Activated CD4-positive, alpha-beta T cell treated with anti-CD3 and anti-CD28 coated beads, Interleukin-2, amount 10 ng/mL, durations not matched to agents 24 days and 14 days (primary cell): Measurements from ENCODE around the gene APOBEC3B. TPM values are rescaled to one million over a fixed set of nuclear protein-coding genes. Genes with fewer than 3 reads are reported as not detected.
"Not testable (repeated sequence)": the region's sequence is repeated elsewhere in the genome, so short reads cannot be mapped to it uniquely, and the experiment has no call there.

ENCODE experiments used
- DNase-seq: peaks from one replicate; pipeline ENCODE4 v3.0.0; 2022
- H3K27ac Mint-ChIP-seq: one replicate; pipeline ENCODE4 v1.8.0; 2022; ENCODE audit warnings: mild to moderate bottlenecking, mixed read lengths
- H3K27me3 Mint-ChIP-seq: one replicate; pipeline ENCODE4 v1.8.0; 2022; ENCODE audit warnings: mixed read lengths
- H3K36me3 Mint-ChIP-seq: one replicate; pipeline ENCODE4 v1.8.0; 2022; ENCODE audit warnings: low read depth, mild to moderate bottlenecking, mixed read lengths
- H3K4me1 Mint-ChIP-seq: one replicate; pipeline ENCODE4 v1.8.0; 2021; ENCODE audit warnings: mixed read lengths
- H3K4me3 Mint-ChIP-seq: one replicate; pipeline ENCODE4 v1.8.0; 2022; ENCODE audit warnings: mild to moderate bottlenecking, moderate library complexity, mixed read lengths
- H3K9me3 Mint-ChIP-seq: one replicate; pipeline ENCODE4 v1.8.0; 2021; ENCODE audit warnings: mixed read lengths
- intact Hi-C: fragments of 100-400 bp; cut with micrococcal nuclease; formaldehyde crosslinking; loops from one replicate; pipeline ENCODE4 v1.15.1; 2023
- total RNA-seq: library from RNA; stranded (reverse); gene quantifications from 2 replicates; pipeline ENCODE4 v1.2.3, GENCODE V29; 2022

Gene APOBEC3B
- total RNA-seq, 1 donor from 2014 or later, result 25.4 TPM

GRCh38 chr22:38966380-38966702, 15.8 kb upstream of the APOBEC3B start:
- DNase-seq, result no peak
- no peak overlapping the region for H3K4me3 Mint-ChIP-seq
- no peaks in the 10 kb centered on the region for H3K36me3 Mint-ChIP-seq
- peaks cover 12% of the 10 kb centered on the region for H3K27me3 Mint-ChIP-seq
- intact Hi-C loops, result no loop called here
- peaks cover 21% of the 10 kb centered on the region for H3K4me1 Mint-ChIP-seq
- H3K27ac Mint-ChIP-seq, result no peak overlapping the region
- no peaks in the 10 kb centered on the region for H3K9me3 Mint-ChIP-seq

DNA sequence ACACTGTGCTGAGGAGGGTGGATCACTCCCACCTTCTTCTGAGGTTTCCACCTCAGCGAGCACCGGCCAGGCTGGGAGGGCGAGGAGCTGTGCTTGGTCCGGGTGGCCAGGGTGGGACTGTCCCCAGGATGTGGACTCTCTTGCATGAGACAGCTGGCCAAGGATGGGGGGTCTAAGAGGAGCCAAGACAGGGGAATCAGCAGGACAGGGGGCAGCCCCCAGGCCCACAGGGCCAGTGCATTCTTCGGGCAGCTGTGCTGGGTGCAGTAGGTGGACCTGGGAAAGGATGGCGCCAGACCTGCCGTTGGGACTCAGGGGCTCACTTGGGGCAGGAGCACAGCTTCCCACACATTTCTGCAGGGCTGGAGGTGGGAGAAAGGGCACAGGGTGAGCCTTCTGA, 15.2 kb upstream of the APOBEC3B start:
- H3K27ac Mint-ChIP-seq, result no peak overlapping the region
- no peak for DNase-seq
- H3K36me3 Mint-ChIP-seq, result no peaks in the 10 kb centered on the region
- peaks cover 13% of the 10 kb centered on the region for H3K27me3 Mint-ChIP-seq
- peaks cover 21% of the 10 kb centered on the region for H3K4me1 Mint-ChIP-seq
- no peaks in the 10 kb centered on the region for H3K9me3 Mint-ChIP-seq
- H3K4me3 Mint-ChIP-seq, result no peak overlapping the region
- intact Hi-C loops, result no loop called here

GRCh38 chr22:38967451-38968450, 14.4 kb upstream of the APOBEC3B start:
- intact Hi-C loops, result no loop called here

DNA sequence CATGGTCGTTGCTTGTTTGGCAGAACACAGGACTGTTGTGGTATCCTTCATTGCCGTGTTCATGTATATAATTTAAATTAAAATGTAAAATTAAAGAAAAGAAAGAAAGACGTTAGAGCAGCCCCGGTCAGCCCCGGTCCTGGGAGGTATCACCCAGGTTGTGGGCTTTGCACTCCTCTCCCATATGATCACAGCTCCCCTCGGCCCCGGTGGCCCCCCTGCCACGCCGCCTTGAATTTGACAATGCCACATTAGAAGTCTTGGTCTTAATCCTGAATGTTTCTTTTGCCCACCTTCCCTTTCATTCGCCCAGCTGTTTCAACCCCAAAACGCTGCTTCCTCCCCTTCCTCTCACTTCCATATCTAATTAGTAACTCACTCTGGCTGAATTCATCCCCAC, 13.3 kb upstream of the APOBEC3B start:
- H3K36me3 Mint-ChIP-seq, result no peaks in the 10 kb centered on the region
- peaks cover 16% of the 10 kb centered on the region for H3K27me3 Mint-ChIP-seq
- H3K4me1 Mint-ChIP-seq, result peaks cover 20% of the 10 kb centered on the region
- H3K9me3 Mint-ChIP-seq, result no peaks in the 10 kb centered on the region
- intact Hi-C loops, result no loop called here
- H3K4me3 Mint-ChIP-seq, result no peak overlapping the region
- H3K27ac Mint-ChIP-seq, result no peak overlapping the region
- DNase-seq, result no peak

More at GRCh38 chr22:38967451-38968450, 14.4 kb upstream of the APOBEC3B start:
- peaks cover 21% of the 10 kb centered on the region for H3K4me1 Mint-ChIP-seq
- H3K4me3 Mint-ChIP-seq, result no peak overlapping the region
- no peak for DNase-seq
- H3K27ac Mint-ChIP-seq, result no peak overlapping the region
- peaks cover 15% of the 10 kb centered on the region for H3K27me3 Mint-ChIP-seq
- no peaks in the 10 kb centered on the region for H3K36me3 Mint-ChIP-seq
- no peaks in the 10 kb centered on the region for H3K9me3 Mint-ChIP-seq

DNA sequence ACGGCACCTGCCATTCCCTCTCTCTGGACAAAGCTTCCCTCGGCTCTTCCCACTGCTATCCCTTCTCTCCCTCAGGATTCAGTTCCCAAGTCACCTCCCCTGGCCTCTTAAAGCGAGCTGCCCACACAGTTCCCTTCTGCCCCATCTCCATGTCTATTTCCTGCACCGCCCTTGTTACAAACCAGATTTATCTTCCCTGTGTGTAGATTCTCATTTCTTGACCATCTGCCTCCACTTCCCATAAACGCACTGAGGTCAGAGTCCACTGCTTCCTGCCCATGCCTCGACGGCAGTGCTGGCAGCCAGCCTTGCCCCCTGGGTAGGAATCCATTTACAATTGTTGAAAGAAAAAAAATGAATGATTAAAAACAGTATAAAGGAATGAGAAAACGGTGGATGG, 11.6 kb upstream of the APOBEC3B start:
- Mint-ChIP-seq H3K27me3 (peaks cover 16% of the 10 kb centered on the region), H3K36me3 (no peaks in the 10 kb centered on the region), H3K4me1 (peaks cover 19% of the 10 kb centered on the region), H3K4me3 (no peak overlapping the region), H3K27ac (no peak overlapping the region), H3K9me3 (no peaks in the 10 kb centered on the region)
- no peak for DNase-seq
- intact Hi-C loops, result loop anchor here (5.0 kb wide), 1 partner anchor 37 kb away; no protein-coding TSS in a partner anchor

DNA sequence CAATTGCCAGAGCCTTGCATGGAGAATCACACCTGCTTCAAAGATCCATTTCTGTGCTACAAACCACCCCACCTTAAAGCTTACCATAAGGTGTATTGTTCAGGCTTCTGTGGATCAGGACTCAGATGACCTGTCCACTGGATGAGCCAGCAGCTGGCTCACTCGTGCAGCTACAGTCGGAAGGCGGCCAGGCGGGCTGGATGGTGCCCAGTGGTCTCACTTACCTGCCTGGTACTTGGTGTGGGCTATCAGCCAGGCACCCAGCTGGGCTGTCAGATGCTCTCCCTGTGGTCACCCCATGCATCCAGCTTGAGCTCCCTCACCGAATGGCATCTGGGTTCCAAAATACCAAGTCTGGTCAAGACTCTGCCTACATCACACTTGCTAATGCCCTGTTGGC, 10.9 kb upstream of the APOBEC3B start:
- peaks cover 19% of the 10 kb centered on the region for H3K4me1 Mint-ChIP-seq
- no peak overlapping the region for H3K27ac Mint-ChIP-seq
- intact Hi-C loops, result loop anchor here (5.0 kb wide), 1 partner anchor 36 kb away; no protein-coding TSS in a partner anchor

GRCh38 chr22:38971791-38972190, 10.4 kb upstream of the APOBEC3B start:
- H3K4me1 Mint-ChIP-seq, result peaks cover 18% of the 10 kb centered on the region
- H3K27me3 Mint-ChIP-seq, result peaks cover 16% of the 10 kb centered on the region

More for the DNA sequence above, 10.9 kb upstream of the APOBEC3B start:
- Mint-ChIP-seq H3K36me3 (no peaks in the 10 kb centered on the region), H3K27me3 (peaks cover 16% of the 10 kb centered on the region), H3K9me3 (no peaks in the 10 kb centered on the region), H3K4me3 (no peak overlapping the region)
- no peak for DNase-seq

DNA sequence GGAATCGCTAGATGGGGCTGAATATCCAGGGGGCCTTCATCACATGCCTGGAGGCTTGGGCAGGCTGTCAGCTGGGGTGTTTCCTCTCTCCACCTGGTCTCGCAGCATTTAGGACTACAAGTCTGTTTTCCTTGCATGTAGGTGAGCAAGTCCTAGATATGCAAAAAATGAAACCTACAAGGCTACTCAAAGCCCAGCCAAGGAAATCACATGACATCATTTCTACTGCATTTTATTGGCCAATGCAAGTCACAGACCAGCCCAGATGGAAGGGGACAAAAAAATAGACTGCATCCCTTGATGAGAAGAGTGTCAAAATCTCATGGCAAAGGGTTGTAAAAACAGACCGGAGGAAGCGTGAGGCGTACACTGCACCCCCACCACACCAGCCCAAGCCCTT, 9.6 kb upstream of the APOBEC3B start:
- H3K27ac Mint-ChIP-seq, result no peak overlapping the region
- intact Hi-C loops, result loop anchor here (5.0 kb wide), 1 partner anchor 35 kb away; no protein-coding TSS in a partner anchor
- peaks cover 18% of the 10 kb centered on the region for H3K4me1 Mint-ChIP-seq
- H3K9me3 Mint-ChIP-seq, result peaks cover 7% of the 10 kb centered on the region
- DNase-seq, result no peak
- H3K36me3 Mint-ChIP-seq, result no peaks in the 10 kb centered on the region
- H3K4me3 Mint-ChIP-seq, result no peak overlapping the region
- H3K27me3 Mint-ChIP-seq, result peaks cover 19% of the 10 kb centered on the region

More at GRCh38 chr22:38971791-38972190, 10.4 kb upstream of the APOBEC3B start:
- no peaks in the 10 kb centered on the region for H3K36me3 Mint-ChIP-seq
- intact Hi-C loops, result loop anchor here (5.0 kb wide), 1 partner anchor 36 kb away; no protein-coding TSS in a partner anchor
- H3K4me3 Mint-ChIP-seq, result no peak overlapping the region
- no peak for DNase-seq
- H3K27ac Mint-ChIP-seq, result no peak overlapping the region
- no peaks in the 10 kb centered on the region for H3K9me3 Mint-ChIP-seq

GRCh38 chr22:38973289-38974169, 8.6 kb upstream of the APOBEC3B start:
- Mint-ChIP-seq H3K9me3 (peaks cover 7% of the 10 kb centered on the region), H3K4me3 (no peak overlapping the region), H3K36me3 (no peaks in the 10 kb centered on the region), H3K27me3 (peaks cover 19% of the 10 kb centered on the region), H3K27ac (no peak overlapping the region), H3K4me1 (peaks cover 11% of the 10 kb centered on the region)
- peak; percentile 89 for DNase-seq
- intact Hi-C loops, result loop anchor here (5.0 kb wide), 1 partner anchor 34 kb away; no protein-coding TSS in a partner anchor

DNA sequence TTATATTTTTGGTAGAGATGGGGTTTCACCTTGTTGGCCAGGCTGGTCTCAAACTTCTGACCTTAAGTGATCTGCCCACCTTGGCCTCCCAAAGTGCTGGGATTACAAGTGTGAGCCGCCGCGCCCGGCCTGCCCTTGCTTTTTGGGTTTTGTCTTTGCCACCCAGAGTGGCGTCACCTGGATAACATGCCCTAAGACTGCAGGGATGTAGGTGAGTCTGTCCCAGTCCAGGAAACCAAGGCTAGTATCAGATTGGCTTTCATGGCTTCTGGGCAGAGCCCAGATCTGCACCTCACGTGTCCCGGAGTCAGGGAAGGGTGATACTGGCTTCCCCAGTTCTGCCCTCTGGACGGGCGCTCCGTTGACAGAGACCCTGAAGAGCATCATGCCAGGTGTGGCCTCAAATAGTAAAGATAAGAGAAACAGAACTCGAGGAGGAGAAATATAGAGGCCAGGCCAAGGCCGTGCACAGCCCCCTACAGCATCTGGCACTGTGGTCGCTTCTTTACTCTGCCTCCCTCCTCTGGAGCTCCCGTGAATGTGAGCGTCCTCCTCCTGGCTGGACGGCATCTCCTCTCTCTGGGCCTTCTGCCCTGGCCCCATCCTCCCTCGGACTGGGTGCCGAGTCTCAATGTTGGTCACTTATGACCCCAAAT, 7.8 kb upstream of the APOBEC3B start:
- no peak overlapping the region for H3K27ac Mint-ChIP-seq
- H3K4me1 Mint-ChIP-seq, result peaks cover 9% of the 10 kb centered on the region
- peaks cover 7% of the 10 kb centered on the region for H3K9me3 Mint-ChIP-seq
- H3K4me3 Mint-ChIP-seq, result no peak overlapping the region
- H3K27me3 Mint-ChIP-seq, result peaks cover 15% of the 10 kb centered on the region
- intact Hi-C loops, result loop anchor here (5.0 kb wide), 1 partner anchor 33 kb away; no protein-coding TSS in a partner anchor
- DNase-seq, result no peak
- no peaks in the 10 kb centered on the region for H3K36me3 Mint-ChIP-seq

- Mint-ChIP-seq H3K27me3 (peaks cover 13% of the 10 kb centered on the region), H3K4me3 (no peak overlapping the region), H3K4me1 (peaks cover 9% of the 10 kb centered on the region), H3K36me3 (no peaks in the 10 kb centered on the region), H3K27ac (no peak overlapping the region), H3K9me3 (peaks cover 7% of the 10 kb centered on the region)
- intact Hi-C loops, result loop anchor here (5.0 kb wide), 1 partner anchor 32 kb away; no protein-coding TSS in a partner anchor
- DNase-seq, result no peak
These were observed 7.3 kb upstream of the APOBEC3B start for GRCh38 chr22:38974826-38975175.

DNA sequence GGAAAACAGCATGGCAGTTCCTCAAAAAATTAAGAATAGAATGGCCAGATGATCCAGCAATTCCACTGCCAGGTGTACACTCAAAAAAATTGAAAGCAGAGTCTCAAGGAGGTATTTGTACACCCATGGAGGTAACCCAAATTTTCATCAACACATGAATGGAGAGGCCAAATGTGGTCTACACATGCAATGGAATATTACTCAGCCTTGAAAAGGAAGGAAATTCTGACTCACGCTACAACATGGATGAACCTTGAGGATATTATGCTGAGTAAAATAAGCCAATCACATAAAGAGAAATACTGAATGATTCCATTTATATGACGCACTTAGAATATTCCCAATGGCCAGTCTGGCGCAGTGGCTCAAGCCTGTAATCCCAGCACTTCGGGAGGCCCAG, 4.9 kb upstream of the APOBEC3B start:
- H3K4me3 Mint-ChIP-seq, H3K36me3 Mint-ChIP-seq, DNase-seq, H3K27ac Mint-ChIP-seq, H3K9me3 Mint-ChIP-seq, intact Hi-C loops, H3K27me3 Mint-ChIP-seq: not testable (repeated sequence)
- H3K4me1 Mint-ChIP-seq, result peaks cover 17% of the 10 kb centered on the region

- not testable (repeated sequence) for H3K27ac Mint-ChIP-seq, H3K27me3 Mint-ChIP-seq, DNase-seq, H3K4me3 Mint-ChIP-seq, H3K9me3 Mint-ChIP-seq
- intact Hi-C loops, result loop anchor here (5.0 kb wide), 1 partner anchor 117 kb away; the partner anchor contains the start of gene APOBEC3H
- Mint-ChIP-seq H3K36me3 (peaks cover 22% of the 10 kb centered on the region), H3K4me1 (peaks cover 38% of the 10 kb centered on the region)
These were observed 1.6 kb upstream of the APOBEC3B start for GRCh38 chr22:38980587-38980986.
